HEK293 (cell line): ENCODE data around the gene NRF1.
A peak's percentile ranks its signal among the peaks of the same experiment; 100 is the strongest.

ENCODE experiments used
- GFI1B ChIP-seq: fragments of 450-650 bp; formaldehyde crosslinking; IDR thresholded peaks from 2 replicates; pipeline ENCODE4 v1.5.1; 2016; ENCODE audit warnings: missing biosample characterization, missing genetic modification characterization
- GLIS2 ChIP-seq: fragments of 450-650 bp; formaldehyde crosslinking; IDR thresholded peaks from 2 replicates; pipeline ENCODE4 v1.5.1; 2016; ENCODE audit warnings: missing biosample characterization, missing genetic modification characterization
- HOXD13 ChIP-seq: sonication (generic); formaldehyde crosslinking; IDR thresholded peaks from 2 replicates; pipeline ENCODE4 v1.8.0; 2022; ENCODE audit warnings: missing genetic modification reagents, borderline replicate concordance
- KLF10 ChIP-seq: fragments of 450-650 bp; IDR thresholded peaks from 2 replicates; pipeline ENCODE4 v1.5.1; 2018; ENCODE audit warnings: missing biosample characterization, mild to moderate bottlenecking, missing genetic modification characterization
- MZF1 ChIP-seq: fragments of 450-650 bp; formaldehyde crosslinking; IDR thresholded peaks from 2 replicates; pipeline ENCODE4 v1.5.1; 2017; ENCODE audit warnings: missing biosample characterization, missing genetic modification characterization, borderline replicate concordance
- SALL2 ChIP-seq: fragments of 450-650 bp; formaldehyde crosslinking; IDR thresholded peaks from 2 replicates; pipeline ENCODE4 v1.5.0; 2017; ENCODE audit warnings: missing biosample characterization, mild to moderate bottlenecking, missing genetic modification characterization, borderline replicate concordance
- SP3 ChIP-seq: fragments of 450-650 bp; formaldehyde crosslinking; IDR thresholded peaks from 2 replicates; pipeline ENCODE4 v1.5.1; 2016; ENCODE audit warnings: missing biosample characterization, missing genetic modification characterization
- SP7 ChIP-seq: fragments of 450-650 bp; formaldehyde crosslinking; IDR thresholded peaks from 2 replicates; pipeline ENCODE4 v1.5.1; 2016; ENCODE audit warnings: missing biosample characterization, missing genetic modification characterization
- ZFHX2 ChIP-seq: fragments of 450-650 bp; formaldehyde crosslinking; conservative IDR thresholded peaks from 2 replicates; pipeline ENCODE4 v1.5.1; 2016; ENCODE audit warnings: missing biosample characterization, missing genetic modification characterization
- ZFP3 ChIP-seq: fragments of 450-650 bp; formaldehyde crosslinking; IDR thresholded peaks from 2 replicates; pipeline ENCODE4 v1.5.1; 2016; ENCODE audit warnings: low read depth, missing biosample characterization, missing genetic modification characterization
- ZNF133 ChIP-seq: fragments of 450-650 bp; formaldehyde crosslinking; IDR thresholded peaks from 2 replicates; pipeline ENCODE4 v1.5.1; 2016; ENCODE audit warnings: missing biosample characterization, missing genetic modification characterization
- ZNF140 ChIP-seq: fragments of 450-650 bp; formaldehyde crosslinking; IDR thresholded peaks from 2 replicates; pipeline ENCODE4 v1.5.1; 2016; ENCODE audit warnings: missing biosample characterization, missing genetic modification characterization
- ZNF174 ChIP-seq: fragments of 450-650 bp; formaldehyde crosslinking; IDR thresholded peaks from 2 replicates; pipeline ENCODE4 v1.5.0; 2017; ENCODE audit warnings: missing biosample characterization, mild to moderate bottlenecking, missing genetic modification characterization
- ZNF184 ChIP-seq: fragments of 450-650 bp; IDR thresholded peaks from 2 replicates; pipeline ENCODE4 v1.5.1; 2018; ENCODE audit warnings: missing biosample characterization, mild to moderate bottlenecking, missing genetic modification characterization
- ZNF23 ChIP-seq: fragments of 450-650 bp; formaldehyde crosslinking; IDR thresholded peaks from 2 replicates; pipeline ENCODE4 v1.5.1; 2016; ENCODE audit warnings: missing biosample characterization, missing genetic modification characterization, borderline replicate concordance
- ZNF404 ChIP-seq: fragments of 450-650 bp; formaldehyde crosslinking; IDR thresholded peaks from 2 replicates; pipeline ENCODE4 v1.5.1; 2017; ENCODE audit warnings: missing biosample characterization, missing genetic modification characterization
- ZNF560 ChIP-seq: fragments of 450-650 bp; formaldehyde crosslinking; IDR thresholded peaks from 2 replicates; pipeline ENCODE4 v1.5.1; 2017; ENCODE audit warnings: missing biosample characterization, missing genetic modification characterization, borderline replicate concordance
- ZNF624 ChIP-seq: fragments of 450-650 bp; formaldehyde crosslinking; IDR thresholded peaks from 2 replicates; pipeline ENCODE4 v1.5.1; 2017; ENCODE audit warnings: missing biosample characterization, missing genetic modification characterization
- ZNF707 ChIP-seq: fragments of 450-650 bp; formaldehyde crosslinking; IDR thresholded peaks from 2 replicates; pipeline ENCODE4 v1.5.1; 2016; ENCODE audit warnings: missing biosample characterization, missing genetic modification characterization
- ZNF747 ChIP-seq: fragments of 450-650 bp; formaldehyde crosslinking; IDR thresholded peaks from 2 replicates; pipeline ENCODE4 v1.5.1; 2016; ENCODE audit warnings: missing biosample characterization, missing genetic modification characterization
- ZNF792 ChIP-seq: fragments of 450-650 bp; formaldehyde crosslinking; IDR thresholded peaks from 2 replicates; pipeline ENCODE4 v1.5.1; 2016; ENCODE audit warnings: missing biosample characterization, missing genetic modification characterization
- ZNF830 ChIP-seq: fragments of 450-650 bp; IDR thresholded peaks from 2 replicates; pipeline ENCODE4 v1.5.0; 2018; ENCODE audit warnings: missing biosample characterization, missing genetic modification characterization, low read depth, mild to moderate bottlenecking, moderate library complexity
- ZSCAN30 ChIP-seq: fragments of 450-650 bp; IDR thresholded peaks from 2 replicates; pipeline ENCODE4 v1.5.1; 2018; ENCODE audit warnings: missing biosample characterization, mild to moderate bottlenecking, missing genetic modification characterization, moderate library complexity
- ZXDB ChIP-seq: fragments of 450-650 bp; formaldehyde crosslinking; IDR thresholded peaks from 2 replicates; pipeline ENCODE4 v1.5.1; 2016; ENCODE audit warnings: missing biosample characterization, missing genetic modification characterization
- TF ChIP-seq, protein P1 (sequence below): fragments of 450-650 bp; formaldehyde crosslinking; IDR thresholded peaks from 2 replicates; pipeline ENCODE4 v1.5.1; 2016; ENCODE audit warnings: missing biosample characterization, missing genetic modification characterization
- TF ChIP-seq, protein P2 (sequence below): fragments of 450-650 bp; formaldehyde crosslinking; IDR thresholded peaks from 2 replicates; pipeline ENCODE4 v1.5.1; 2016; ENCODE audit warnings: missing biosample characterization, missing genetic modification characterization, low read depth
- TF ChIP-seq, protein P3 (sequence below): fragments of 450-650 bp; formaldehyde crosslinking; IDR thresholded peaks from 2 replicates; pipeline ENCODE4 v1.5.1; 2016; ENCODE audit warnings: missing biosample characterization, missing genetic modification characterization
- TF ChIP-seq, protein P4 (sequence below): fragments of 450-650 bp; formaldehyde crosslinking; IDR thresholded peaks from 2 replicates; pipeline ENCODE4 v1.5.0; 2017; ENCODE audit warnings: missing biosample characterization, missing genetic modification characterization, borderline replicate concordance
- TF ChIP-seq, protein P5 (sequence below): fragments of 450-650 bp; formaldehyde crosslinking; IDR thresholded peaks from 2 replicates; pipeline ENCODE4 v1.5.1; 2016; ENCODE audit warnings: missing biosample characterization, missing genetic modification characterization

Gene NRF1

DNA sequence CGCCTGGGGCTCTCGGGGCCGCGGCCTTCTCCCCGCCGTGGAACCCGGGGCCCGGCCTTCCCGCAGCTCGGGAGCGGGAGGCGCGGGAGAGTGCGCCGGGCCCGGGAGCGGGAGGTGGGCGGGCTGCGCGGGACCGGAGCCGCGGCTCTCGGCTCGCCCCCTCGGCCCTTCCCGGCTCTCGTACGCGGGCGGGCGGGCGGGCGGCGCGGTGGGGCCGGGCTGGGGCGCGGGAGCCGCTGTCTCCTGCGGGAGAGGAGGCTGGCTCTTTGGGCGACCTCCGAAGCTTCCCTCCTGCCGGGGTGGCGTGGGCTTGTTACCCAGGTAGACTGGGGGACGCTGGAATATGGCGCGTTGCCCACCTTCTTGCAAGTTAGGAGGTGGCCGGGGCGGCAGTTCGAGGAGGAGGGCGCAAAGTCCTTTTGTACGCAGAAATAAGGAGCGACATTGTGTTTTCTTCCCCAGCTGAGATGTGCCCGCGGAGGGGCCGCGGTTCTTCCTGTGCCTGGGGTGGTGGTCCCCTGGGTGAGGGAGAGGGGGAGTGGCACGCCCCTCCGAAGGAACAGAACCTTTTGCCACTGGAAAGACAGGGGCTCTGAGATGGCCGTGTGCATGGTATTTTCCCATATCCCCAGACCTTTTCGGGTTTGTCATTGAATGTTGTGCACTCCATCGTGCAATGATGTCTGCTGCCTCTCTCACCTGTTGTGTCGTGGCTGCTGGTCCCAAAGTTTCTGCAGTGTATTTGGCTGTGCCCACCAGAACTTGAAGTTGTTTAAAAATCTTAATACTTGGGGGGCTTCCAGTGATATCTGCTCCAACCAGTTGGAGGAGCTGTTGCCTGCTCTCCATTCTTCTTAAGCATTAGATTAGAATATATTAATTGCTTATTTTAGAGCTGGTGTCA lies 844 bp downstream of the NRF1 start (continued):
- no peak for TF ChIP-seq ZNF174
- TF ChIP-seq ZNF140 (tag by site-specific recombination) = no peak
- no peak for TF ChIP-seq GFI1B
- no peak for TF ChIP-seq ZFP3 (tag by site-specific recombination)
- TF ChIP-seq ZNF133 (tag by site-specific recombination) = no peak
- TF ChIP-seq ZNF830 (tag by site-specific recombination) = no peak
- TF ChIP-seq, protein P1, sequence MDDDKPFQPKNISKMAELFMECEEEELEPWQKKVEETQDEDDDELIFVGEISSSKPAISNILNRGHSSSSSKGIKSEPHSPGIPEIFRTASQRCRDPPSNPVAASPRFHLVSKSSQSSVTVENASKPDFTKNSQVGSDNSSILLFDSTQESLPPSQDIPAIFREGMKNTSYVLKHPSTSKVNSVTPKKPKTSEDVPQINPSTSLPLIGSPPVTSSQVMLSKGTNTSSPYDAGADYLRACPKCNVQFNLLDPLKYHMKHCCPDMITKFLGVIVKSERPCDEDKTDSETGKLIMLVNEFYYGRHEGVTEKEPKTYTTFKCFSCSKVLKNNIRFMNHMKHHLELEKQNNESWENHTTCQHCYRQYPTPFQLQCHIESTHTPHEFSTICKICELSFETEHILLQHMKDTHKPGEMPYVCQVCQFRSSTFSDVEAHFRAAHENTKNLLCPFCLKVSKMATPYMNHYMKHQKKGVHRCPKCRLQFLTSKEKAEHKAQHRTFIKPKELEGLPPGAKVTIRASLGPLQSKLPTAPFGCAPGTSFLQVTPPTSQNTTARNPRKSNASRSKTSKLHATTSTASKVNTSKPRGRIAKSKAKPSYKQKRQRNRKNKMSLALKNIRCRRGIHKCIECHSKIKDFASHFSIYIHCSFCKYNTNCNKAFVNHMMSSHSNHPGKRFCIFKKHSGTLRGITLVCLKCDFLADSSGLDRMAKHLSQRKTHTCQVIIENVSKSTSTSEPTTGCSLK (tag by site-specific recombination) = no peak
- TF ChIP-seq, protein P2, sequence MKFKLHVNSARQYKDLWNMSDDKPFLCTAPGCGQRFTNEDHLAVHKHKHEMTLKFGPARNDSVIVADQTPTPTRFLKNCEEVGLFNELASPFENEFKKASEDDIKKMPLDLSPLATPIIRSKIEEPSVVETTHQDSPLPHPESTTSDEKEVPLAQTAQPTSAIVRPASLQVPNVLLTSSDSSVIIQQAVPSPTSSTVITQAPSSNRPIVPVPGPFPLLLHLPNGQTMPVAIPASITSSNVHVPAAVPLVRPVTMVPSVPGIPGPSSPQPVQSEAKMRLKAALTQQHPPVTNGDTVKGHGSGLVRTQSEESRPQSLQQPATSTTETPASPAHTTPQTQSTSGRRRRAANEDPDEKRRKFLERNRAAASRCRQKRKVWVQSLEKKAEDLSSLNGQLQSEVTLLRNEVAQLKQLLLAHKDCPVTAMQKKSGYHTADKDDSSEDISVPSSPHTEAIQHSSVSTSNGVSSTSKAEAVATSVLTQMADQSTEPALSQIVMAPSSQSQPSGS = no peak
- TF ChIP-seq ZXDB (tag by site-specific recombination) = no peak
- no peak for TF ChIP-seq ZNF624
- no peak for TF ChIP-seq ZNF560 (tag by site-specific recombination)
- no peak for TF ChIP-seq HOXD13 (CRISPR knock-in tag)
- no peak for TF ChIP-seq MZF1
- TF ChIP-seq KLF10 (tag by site-specific recombination) = no peak
- no peak for TF ChIP-seq ZNF404 (tag by site-specific recombination)
- TF ChIP-seq, protein P3, sequence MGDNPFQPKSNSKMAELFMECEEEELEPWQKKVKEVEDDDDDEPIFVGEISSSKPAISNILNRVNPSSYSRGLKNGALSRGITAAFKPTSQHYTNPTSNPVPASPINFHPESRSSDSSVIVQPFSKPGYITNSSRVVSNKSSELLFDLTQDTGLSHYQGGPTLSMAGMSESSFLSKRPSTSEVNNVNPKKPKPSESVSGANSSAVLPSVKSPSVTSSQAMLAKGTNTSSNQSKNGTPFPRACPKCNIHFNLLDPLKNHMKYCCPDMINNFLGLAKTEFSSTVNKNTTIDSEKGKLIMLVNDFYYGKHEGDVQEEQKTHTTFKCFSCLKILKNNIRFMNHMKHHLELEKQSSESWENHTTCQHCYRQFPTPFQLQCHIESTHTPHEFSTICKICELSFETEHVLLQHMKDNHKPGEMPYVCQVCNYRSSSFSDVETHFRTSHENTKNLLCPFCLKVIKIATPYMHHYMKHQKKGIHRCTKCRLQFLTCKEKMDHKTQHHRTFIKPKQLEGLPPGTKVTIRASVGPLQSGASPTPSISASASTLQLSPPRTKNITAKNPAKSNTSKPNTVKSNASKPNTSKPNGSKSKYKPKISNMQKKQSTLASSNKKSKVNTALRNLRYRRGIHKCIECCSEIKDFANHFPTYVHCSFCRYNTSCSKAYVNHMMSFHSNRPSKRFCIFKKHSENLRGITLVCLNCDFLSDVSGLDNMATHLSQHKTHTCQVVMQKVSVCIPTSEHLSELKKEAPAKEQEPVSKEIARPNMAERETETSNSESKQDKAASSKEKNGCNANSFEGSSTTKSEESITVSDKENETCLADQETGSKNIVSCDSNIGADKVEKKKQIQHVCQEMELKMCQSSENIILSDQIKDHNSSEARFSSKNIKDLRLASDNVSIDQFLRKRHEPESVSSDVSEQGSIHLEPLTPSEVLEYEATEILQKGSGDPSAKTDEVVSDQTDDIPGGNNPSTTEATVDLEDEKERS (tag by site-specific recombination) = no peak
- TF ChIP-seq ZNF792 (tag by site-specific recombination) = no peak
- no peak for TF ChIP-seq ZNF747
- TF ChIP-seq GLIS2 (tag by site-specific recombination) = peak; percentile 77
- no peak for TF ChIP-seq SP3 (tag by site-specific recombination)
- TF ChIP-seq ZSCAN30 (tag by site-specific recombination) = no peak; the same call in 1 of the 2 replicates
- TF ChIP-seq, protein P4, sequence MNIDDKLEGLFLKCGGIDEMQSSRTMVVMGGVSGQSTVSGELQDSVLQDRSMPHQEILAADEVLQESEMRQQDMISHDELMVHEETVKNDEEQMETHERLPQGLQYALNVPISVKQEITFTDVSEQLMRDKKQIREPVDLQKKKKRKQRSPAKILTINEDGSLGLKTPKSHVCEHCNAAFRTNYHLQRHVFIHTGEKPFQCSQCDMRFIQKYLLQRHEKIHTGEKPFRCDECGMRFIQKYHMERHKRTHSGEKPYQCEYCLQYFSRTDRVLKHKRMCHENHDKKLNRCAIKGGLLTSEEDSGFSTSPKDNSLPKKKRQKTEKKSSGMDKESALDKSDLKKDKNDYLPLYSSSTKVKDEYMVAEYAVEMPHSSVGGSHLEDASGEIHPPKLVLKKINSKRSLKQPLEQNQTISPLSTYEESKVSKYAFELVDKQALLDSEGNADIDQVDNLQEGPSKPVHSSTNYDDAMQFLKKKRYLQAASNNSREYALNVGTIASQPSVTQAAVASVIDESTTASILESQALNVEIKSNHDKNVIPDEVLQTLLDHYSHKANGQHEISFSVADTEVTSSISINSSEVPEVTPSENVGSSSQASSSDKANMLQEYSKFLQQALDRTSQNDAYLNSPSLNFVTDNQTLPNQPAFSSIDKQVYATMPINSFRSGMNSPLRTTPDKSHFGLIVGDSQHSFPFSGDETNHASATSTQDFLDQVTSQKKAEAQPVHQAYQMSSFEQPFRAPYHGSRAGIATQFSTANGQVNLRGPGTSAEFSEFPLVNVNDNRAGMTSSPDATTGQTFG (tag by site-specific recombination) = no peak
- TF ChIP-seq ZFHX2 = peak; percentile 79
- no peak for TF ChIP-seq SALL2 (tag by site-specific recombination)
- TF ChIP-seq, protein P5, sequence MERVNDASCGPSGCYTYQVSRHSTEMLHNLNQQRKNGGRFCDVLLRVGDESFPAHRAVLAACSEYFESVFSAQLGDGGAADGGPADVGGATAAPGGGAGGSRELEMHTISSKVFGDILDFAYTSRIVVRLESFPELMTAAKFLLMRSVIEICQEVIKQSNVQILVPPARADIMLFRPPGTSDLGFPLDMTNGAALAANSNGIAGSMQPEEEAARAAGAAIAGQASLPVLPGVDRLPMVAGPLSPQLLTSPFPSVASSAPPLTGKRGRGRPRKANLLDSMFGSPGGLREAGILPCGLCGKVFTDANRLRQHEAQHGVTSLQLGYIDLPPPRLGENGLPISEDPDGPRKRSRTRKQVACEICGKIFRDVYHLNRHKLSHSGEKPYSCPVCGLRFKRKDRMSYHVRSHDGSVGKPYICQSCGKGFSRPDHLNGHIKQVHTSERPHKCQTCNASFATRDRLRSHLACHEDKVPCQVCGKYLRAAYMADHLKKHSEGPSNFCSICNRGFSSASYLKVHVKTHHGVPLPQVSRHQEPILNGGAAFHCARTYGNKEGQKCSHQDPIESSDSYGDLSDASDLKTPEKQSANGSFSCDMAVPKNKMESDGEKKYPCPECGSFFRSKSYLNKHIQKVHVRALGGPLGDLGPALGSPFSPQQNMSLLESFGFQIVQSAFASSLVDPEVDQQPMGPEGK (tag by site-specific recombination) = peak; percentile 63
- no peak for TF ChIP-seq ZNF707 (tag by site-specific recombination)
- no peak for TF ChIP-seq ZNF184 (tag by site-specific recombination)
- no peak for TF ChIP-seq SP7 (tag by site-specific recombination)
- no peak for TF ChIP-seq ZNF23 (tag by site-specific recombination)
